Keratinocyte (primary cell): ENCODE measurements around the gene CHCHD5. TPM values are rescaled to one million over a fixed set of nuclear protein-coding genes. Genes with fewer than 3 reads are reported as not detected.
"Not testable (repeated sequence)": the region's sequence is repeated elsewhere in the genome, so short reads cannot be mapped to it uniquely, and the experiment has no call there.

ENCODE experiments used
- DNase-seq: peaks from one replicate; pipeline ENCODE4 v3.0.0-alpha.2; 2011; ENCODE audit warnings: low read depth, missing footprints, low spot score
- FAIRE-seq: peaks from 2 replicates; lab custom pipeline; 2011; peaks lifted over from hg19 to GRCh38; lab: Jason Lieb, UNC
- H2AFZ ChIP-seq: 2 replicates; pipeline ENCODE4 v1.6.0; 2012; ENCODE audit warnings: low read length, control low read depth, inconsistent platforms; ENCODE audit not compliant: control insufficient read depth
- H3K27ac ChIP-seq: 2 replicates; pipeline ENCODE4 v1.5.1; 2011; ENCODE audit warnings: low read length; ENCODE audit not compliant: control insufficient read depth, insufficient read depth
- H3K27me3 ChIP-seq: 3 replicates; pipeline ENCODE4 v1.6.0; 2011; ENCODE audit warnings: low read length; ENCODE audit not compliant: control insufficient read depth, insufficient read depth; ENCODE audit errors: extremely low read depth
- H3K36me3 ChIP-seq, 2 experiments: 2 replicates in 1 of 2; 3 replicates in 1 of 2; pipeline ENCODE4 v1.5.1; 2011; ENCODE audit warnings: low read length in 2 of 2, mild to moderate bottlenecking in 1 of 2; ENCODE audit not compliant: control insufficient read depth in 2 of 2, insufficient read depth in 2 of 2; ENCODE audit errors: extremely low read depth in 1 of 2
- H3K4me1 ChIP-seq: 3 replicates; pipeline ENCODE4 v1.5.1; 2011; ENCODE audit warnings: low read length; ENCODE audit not compliant: control insufficient read depth, insufficient read depth; ENCODE audit errors: extremely low read depth
- H3K4me2 ChIP-seq: 3 replicates; pipeline ENCODE4 v1.6.0; 2011; ENCODE audit warnings: low read depth, low read length; ENCODE audit not compliant: control insufficient read depth, insufficient read depth; ENCODE audit errors: extremely low read depth
- H3K4me3 ChIP-seq, 3 experiments: fragments of 200-600 bp in 1 of 3; sonication (generic) in 1 of 3; 2 replicates in 2 of 3; 3 replicates in 1 of 3; pipeline ENCODE4 v1.5.1; 2011 to 2016; ENCODE audit warnings: low read length in 3 of 3, mild to moderate bottlenecking in 3 of 3, control low read depth in 2 of 3, inconsistent platforms in 1 of 3, low read depth in 1 of 3, mixed read lengths in 1 of 3, mixed run types in 1 of 3, moderate library complexity in 1 of 3; ENCODE audit not compliant: control insufficient read depth in 2 of 3, insufficient read depth in 2 of 3; ENCODE audit errors: extremely low read depth in 1 of 3
- H3K79me2 ChIP-seq: 2 replicates; pipeline ENCODE4 v1.6.0; 2012; ENCODE audit warnings: low read length; ENCODE audit not compliant: control insufficient read depth, insufficient read depth
- H3K9ac ChIP-seq: 3 replicates; pipeline ENCODE4 v1.6.0; 2011; ENCODE audit warnings: low read length; ENCODE audit not compliant: control insufficient read depth, insufficient read depth; ENCODE audit errors: extremely low read depth
- H3K9me1 ChIP-seq: 3 replicates; pipeline ENCODE4 v1.6.0; 2011; ENCODE audit warnings: low read length; ENCODE audit not compliant: control insufficient read depth, insufficient read depth; ENCODE audit errors: extremely low read depth
- H3K9me3 ChIP-seq: 2 replicates; pipeline ENCODE4 v1.5.1; 2012; ENCODE audit warnings: low read depth, low read length; ENCODE audit not compliant: control insufficient read depth
- H4K20me1 ChIP-seq: 3 replicates; pipeline ENCODE4 v1.6.0; 2011; ENCODE audit warnings: low read length; ENCODE audit not compliant: control insufficient read depth, insufficient read depth; ENCODE audit errors: extremely low read depth
- EZH2 ChIP-seq: IDR thresholded peaks from one replicate; pipeline ENCODE4 v1.6.1; 2012; ENCODE audit warnings: inconsistent platforms, mild to moderate bottlenecking, low read length, moderate library complexity
- dilution Hi-C: fragments of 300-500 bp; cut with MboI; formaldehyde crosslinking; loops from one replicate; pipeline ENCODE4 v1.7.0; 2020; ENCODE audit warnings: low sequenced_read_pairs; ENCODE audit not compliant: extremely low pct_ligation_motif_present
- polyA plus RNA-seq, 5 experiments: library from polyadenylated mRNA; depleted of rRNA in 3 of 5; stranded (reverse) in 3 of 5; stranded (forward) in 1 of 5; unstranded in 1 of 5; fragments of >200 nt; gene quantifications; 1 replicate in 1 of 5; 2 replicates in 3 of 5; 3 replicates in 1 of 5; pipeline versions ENCODE4 v1.2.1 to v1.2.3, GENCODE V29; 2011 to 2012; ENCODE audit warnings: missing spikeins in 2 of 5, low read depth in 1 of 5, low replicate concordance in 1 of 5
- TF ChIP-seq, protein P1 (sequence below), 3 experiments: IDR thresholded peaks in 1 of 3; conservative IDR thresholded peaks in 1 of 3; optimal IDR thresholded peaks in 1 of 3; 2 replicates in 2 of 3; 3 replicates in 1 of 3; pipeline versions ENCODE3 to v1.5.1; 2011; ENCODE audit warnings: low read length in 3 of 3, mild to moderate bottlenecking in 3 of 3, moderate library complexity in 2 of 3, control low read depth in 1 of 3, inconsistent platforms in 1 of 3; ENCODE audit not compliant: insufficient read depth in 2 of 3; ENCODE audit errors: extremely low read depth in 1 of 3

Gene CHCHD5
- polyA plus RNA-seq, 1 donor (not counting 4 experiments of a cell fraction or from before 2014, with no cell fraction given) = 17.6 TPM

DNA sequence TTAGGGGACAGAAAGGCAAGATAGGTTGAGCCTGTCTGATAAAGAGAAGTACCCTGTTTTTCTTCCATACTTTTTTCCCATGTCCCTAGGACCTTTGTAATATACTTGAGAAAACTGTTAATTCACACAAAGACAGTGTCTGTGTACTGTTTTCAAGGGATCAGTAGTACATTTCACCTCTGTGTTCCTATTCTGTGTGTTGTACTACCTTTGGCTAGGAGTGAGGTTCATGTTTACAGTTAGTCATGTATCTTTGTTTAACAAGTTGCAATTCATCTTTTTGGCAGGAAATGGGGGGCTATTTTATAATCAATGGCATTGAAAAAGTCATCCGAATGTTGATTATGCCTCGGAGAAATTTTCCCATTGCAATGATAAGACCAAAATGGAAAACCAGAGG lies 35.4 kb upstream of the CHCHD5 start:
- Histone ChIP-seq H3K9ac (no peak overlapping the region), H3K27ac (no peak overlapping the region), H3K4me3 (no peak overlapping the region), H2AFZ (no peak overlapping the region), H3K9me1 (no peaks in the 10 kb centered on the region), H3K27me3 (no peaks in the 10 kb centered on the region), H3K79me2 (peaks cover 33% of the 10 kb centered on the region), H4K20me1 (no peaks in the 10 kb centered on the region), H3K4me2 (no peak overlapping the region), H3K4me1 (no peaks in the 10 kb centered on the region), H3K36me3 (peaks cover 36% of the 10 kb centered on the region in 2 experiments), H3K9me3 (no peaks in the 10 kb centered on the region)
- TF ChIP-seq EZH2 = no peak
- TF ChIP-seq, protein P1, sequence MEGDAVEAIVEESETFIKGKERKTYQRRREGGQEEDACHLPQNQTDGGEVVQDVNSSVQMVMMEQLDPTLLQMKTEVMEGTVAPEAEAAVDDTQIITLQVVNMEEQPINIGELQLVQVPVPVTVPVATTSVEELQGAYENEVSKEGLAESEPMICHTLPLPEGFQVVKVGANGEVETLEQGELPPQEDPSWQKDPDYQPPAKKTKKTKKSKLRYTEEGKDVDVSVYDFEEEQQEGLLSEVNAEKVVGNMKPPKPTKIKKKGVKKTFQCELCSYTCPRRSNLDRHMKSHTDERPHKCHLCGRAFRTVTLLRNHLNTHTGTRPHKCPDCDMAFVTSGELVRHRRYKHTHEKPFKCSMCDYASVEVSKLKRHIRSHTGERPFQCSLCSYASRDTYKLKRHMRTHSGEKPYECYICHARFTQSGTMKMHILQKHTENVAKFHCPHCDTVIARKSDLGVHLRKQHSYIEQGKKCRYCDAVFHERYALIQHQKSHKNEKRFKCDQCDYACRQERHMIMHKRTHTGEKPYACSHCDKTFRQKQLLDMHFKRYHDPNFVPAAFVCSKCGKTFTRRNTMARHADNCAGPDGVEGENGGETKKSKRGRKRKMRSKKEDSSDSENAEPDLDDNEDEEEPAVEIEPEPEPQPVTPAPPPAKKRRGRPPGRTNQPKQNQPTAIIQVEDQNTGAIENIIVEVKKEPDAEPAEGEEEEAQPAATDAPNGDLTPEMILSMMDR (optimal IDR thresholded peaks at IDR 0.05 in 1 of 3, IDR thresholded peaks at IDR 0.05 in 1 of 3, conservative IDR thresholded peaks at IDR 0.05 in 1 of 3; ENCODE audit: extremely low read depth in 1 of 3, insufficient read depth in 2 of 3, low read length in 3 of 3) = no peak
- no peak for DNase-seq
- no peak for FAIRE-seq
- dilution Hi-C loops = no loop called here

GRCh38 chr2:112566104-112566503 lies 18.3 kb upstream of the CHCHD5 start:
- Histone ChIP-seq H3K36me3 (peaks cover 15 to 26% of the 10 kb centered on the region in 2 experiments), H2AFZ (no peak overlapping the region), H3K27ac (no peak overlapping the region), H3K9me3 (no peaks in the 10 kb centered on the region), H3K27me3 (no peaks in the 10 kb centered on the region), H3K9me1 (no peaks in the 10 kb centered on the region), H3K79me2 (no peaks in the 10 kb centered on the region), H3K4me1 (no peaks in the 10 kb centered on the region), H3K4me2 (no peak overlapping the region), H3K9ac (no peak overlapping the region), H4K20me1 (no peaks in the 10 kb centered on the region), H3K4me3 (no peak overlapping the region)
- DNase-seq (no peak), FAIRE-seq (no peak)
- dilution Hi-C loops = no loop called here
- TF ChIP-seq EZH2 = no peak
- TF ChIP-seq, protein P1 (optimal IDR thresholded peaks at IDR 0.05 in 1 of 3, IDR thresholded peaks at IDR 0.05 in 1 of 3, conservative IDR thresholded peaks at IDR 0.05 in 1 of 3; ENCODE audit: extremely low read depth in 1 of 3, insufficient read depth in 2 of 3, low read length in 3 of 3) = no peak

- H2AFZ ChIP-seq, dilution Hi-C loops, FAIRE-seq, H4K20me1 ChIP-seq, H3K4me1 ChIP-seq, H3K27ac ChIP-seq, H3K4me3 ChIP-seq, H3K9me3 ChIP-seq, H3K4me2 ChIP-seq, H3K79me2 ChIP-seq, H3K9ac ChIP-seq, H3K9me1 ChIP-seq, H3K27me3 ChIP-seq, DNase-seq: not testable (repeated sequence)
- peaks cover 16 to 30% of the 10 kb centered on the region in 2 experiments for H3K36me3 ChIP-seq
Measured at GRCh38 chr2:112566508-112566907, 17.9 kb upstream of the CHCHD5 start.
